ENCODE measurements around the gene TBX10. TPM values are rescaled to one million over a fixed set of nuclear protein-coding genes. Genes with fewer than 3 reads are reported as not detected.

TBX10 gene
- total and polyA plus RNA-seq, 7 experiments from 2014 or later = not detected

GRCh38 chr11:67645521-67646461 lies 6.2 kb upstream of the TBX10 start:
- H3K27ac Mint-ChIP-seq = peak overlapping the region in 6 of 9 donors; percentile 21 to 64 (median 48)
- POLR2A ChIA-PET = interaction anchor here (0.6 to 2.4 kb wide), 4 partner anchors 8 to 911 kb away, joined by 3 to 9 read pairs (median 4); partner anchors contain the start of gene NUDT8
- CTCF ChIA-PET = interaction anchor here (0.9 to 1.5 kb wide), 3 partner anchors 13 to 18 kb away, joined by 3 to 7 read pairs (median 6); partner anchors contain the start of gene NUDT8
- no peak for DNase-seq
- H3K4me1 Mint-ChIP-seq = peaks cover 11 to 41% (median 32%) of the 10 kb centered on the region in 7 donors
- Histone ChIP-seq H3K36me3 (ENCODE audit: control insufficient read depth in 2 of 3, insufficient read depth in 3 of 3, low read length in 3 of 3) (no peaks in the 10 kb centered on the region), H3K27ac (ENCODE audit: low read depth, low read length) (no peak overlapping the region), H3K27me3 (ENCODE audit: control insufficient read depth in 2 of 2, insufficient read depth in 2 of 2, low read length in 2 of 2) (no peaks in the 10 kb centered on the region), H3K4me3 (ENCODE audit: low read length) (no peak overlapping the region), H3K9me3 (ENCODE audit: control insufficient read depth in 2 of 3, low read length in 3 of 3) (no peaks in the 10 kb centered on the region), H3K4me1 (ENCODE audit: control insufficient read depth in 2 of 2, insufficient read depth in 2 of 2, low read length in 2 of 2) (peaks cover 23 to 35% of the 10 kb centered on the region in 2 donors)
- ATAC-seq = no peak
- H3K27me3 Mint-ChIP-seq = peaks cover 0 to 9% (median 5%) of the 10 kb centered on the region in 5 donors
- H3K9me3 Mint-ChIP-seq = peaks cover 0 to 3% (median 0%) of the 10 kb centered on the region in 11 donors
- intact Hi-C loops (cut with micrococcal nuclease) = loop anchor here in 1 of 2 donors (1.0 kb wide), 1 partner anchor 39 kb away; the partner anchor contains the start of gene NDUFV1
- H3K4me3 Mint-ChIP-seq = peak overlapping the region in 8 of 10 donors; percentile 62 to 80 (median 72)
- no peaks in the 10 kb centered on the region for H3K36me3 Mint-ChIP-seq

DNA sequence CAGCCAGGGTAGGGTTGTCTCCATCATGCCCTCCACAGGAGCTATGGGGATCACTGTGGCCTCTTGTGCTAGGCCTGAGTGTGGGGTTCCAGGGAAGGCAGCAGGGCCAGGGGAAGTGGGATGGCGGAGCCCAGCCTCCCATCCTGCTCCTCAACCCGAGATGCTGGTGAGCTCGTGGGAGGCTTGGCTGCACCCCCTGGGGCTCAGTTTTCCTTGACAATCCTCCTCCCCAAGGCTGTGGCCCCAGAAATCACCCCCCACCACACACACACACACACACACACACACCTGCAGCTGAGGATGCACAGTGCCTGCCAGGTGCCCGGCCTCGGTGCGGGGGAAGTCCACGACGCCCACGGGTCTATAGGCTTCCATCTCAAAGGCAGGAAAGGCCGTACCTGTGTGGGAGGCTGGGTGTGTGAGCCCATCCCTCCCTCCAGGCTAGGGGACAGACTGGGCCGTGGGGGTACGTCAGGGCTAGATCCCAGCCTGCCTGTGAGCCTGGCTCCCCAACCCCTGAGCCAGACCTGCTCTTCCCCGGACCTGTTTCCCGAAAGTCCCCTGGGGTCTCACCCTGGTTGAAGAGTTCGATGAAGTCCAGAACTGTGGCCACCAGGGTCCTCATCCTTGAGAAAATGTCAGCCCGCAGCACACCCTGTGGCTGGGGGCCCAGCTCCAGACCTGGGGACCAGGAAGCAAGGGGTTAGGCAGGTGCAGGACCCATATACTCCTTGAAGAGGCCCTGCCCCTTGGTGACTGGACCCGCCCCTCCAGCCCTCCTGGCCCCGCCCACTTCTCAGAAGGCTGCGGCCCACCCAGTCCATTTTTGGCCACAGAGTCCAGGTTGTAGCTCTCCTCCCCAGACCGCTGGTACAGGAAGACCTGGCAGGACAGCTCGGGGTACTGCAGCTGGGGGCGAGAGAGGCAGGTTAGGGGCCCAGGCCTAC lies 5.2 kb upstream of the TBX10 start:
- DNase-seq (no peak), ATAC-seq (no peak)
- H3K4me1 Mint-ChIP-seq = peaks cover 11 to 31% (median 26%) of the 10 kb centered on the region in 7 donors
- ChIA-PET POLR2A (no interaction called here), CTCF (no interaction called here)
- no peaks in the 10 kb centered on the region for H3K36me3 Mint-ChIP-seq
- Histone ChIP-seq H3K4me1 (ENCODE audit: control insufficient read depth in 2 of 2, insufficient read depth in 2 of 2, low read length in 2 of 2) (peaks cover 23 to 28% of the 10 kb centered on the region in 2 donors), H3K9me3 (ENCODE audit: control insufficient read depth in 2 of 3, low read length in 3 of 3) (no peaks in the 10 kb centered on the region), H3K4me3 (ENCODE audit: low read length) (no peak overlapping the region), H3K36me3 (ENCODE audit: control insufficient read depth in 2 of 3, insufficient read depth in 3 of 3, low read length in 3 of 3) (no peaks in the 10 kb centered on the region), H3K27ac (ENCODE audit: low read depth, low read length) (no peak overlapping the region), H3K27me3 (ENCODE audit: control insufficient read depth in 2 of 2, insufficient read depth in 2 of 2, low read length in 2 of 2) (no peaks in the 10 kb centered on the region)
- H3K27me3 Mint-ChIP-seq = peaks cover 0 to 9% (median 5%) of the 10 kb centered on the region in 5 donors
- intact Hi-C loops (cut with micrococcal nuclease) = no loop called here
- H3K4me3 Mint-ChIP-seq = no peak overlapping the region
- peaks cover 0 to 3% (median 0%) of the 10 kb centered on the region in 11 donors for H3K9me3 Mint-ChIP-seq
- peak overlapping the region in 1 of 9 donors; percentile 48 for H3K27ac Mint-ChIP-seq

GRCh38 chr11:67644042-67644441 lies 4.5 kb upstream of the TBX10 start:
- no peak overlapping the region for H3K27ac ChIP-seq (ENCODE audit: low read depth, low read length)
- H3K4me1 Mint-ChIP-seq = peaks cover 8 to 24% (median 21%) of the 10 kb centered on the region in 7 donors
- no peaks in the 10 kb centered on the region for H3K36me3 ChIP-seq (ENCODE audit: control insufficient read depth in 2 of 3, insufficient read depth in 3 of 3, low read length in 3 of 3)
- CTCF ChIA-PET = no interaction called here
- H3K27ac Mint-ChIP-seq = no peak overlapping the region
- H3K36me3 Mint-ChIP-seq = no peaks in the 10 kb centered on the region
- H3K9me3 Mint-ChIP-seq = peaks cover 0 to 3% (median 0%) of the 10 kb centered on the region in 11 donors
- H3K4me1 ChIP-seq (ENCODE audit: control insufficient read depth in 2 of 2, insufficient read depth in 2 of 2, low read length in 2 of 2) = peaks cover 23 to 28% of the 10 kb centered on the region in 2 donors
- DNase-seq (no peak), ATAC-seq (no peak)
- POLR2A ChIA-PET = no interaction called here
- no peaks in the 10 kb centered on the region for H3K27me3 ChIP-seq (ENCODE audit: control insufficient read depth in 2 of 2, insufficient read depth in 2 of 2, low read length in 2 of 2)
- H3K27me3 Mint-ChIP-seq = peaks cover 0 to 9% (median 5%) of the 10 kb centered on the region in 5 donors
- H3K4me3 ChIP-seq (ENCODE audit: low read length) = no peak overlapping the region
- intact Hi-C loops (cut with micrococcal nuclease) = no loop called here
- H3K9me3 ChIP-seq (ENCODE audit: control insufficient read depth in 2 of 3, low read length in 3 of 3) = no peaks in the 10 kb centered on the region
- peak overlapping the region in 1 of 10 donors; percentile 16 for H3K4me3 Mint-ChIP-seq

DNA sequence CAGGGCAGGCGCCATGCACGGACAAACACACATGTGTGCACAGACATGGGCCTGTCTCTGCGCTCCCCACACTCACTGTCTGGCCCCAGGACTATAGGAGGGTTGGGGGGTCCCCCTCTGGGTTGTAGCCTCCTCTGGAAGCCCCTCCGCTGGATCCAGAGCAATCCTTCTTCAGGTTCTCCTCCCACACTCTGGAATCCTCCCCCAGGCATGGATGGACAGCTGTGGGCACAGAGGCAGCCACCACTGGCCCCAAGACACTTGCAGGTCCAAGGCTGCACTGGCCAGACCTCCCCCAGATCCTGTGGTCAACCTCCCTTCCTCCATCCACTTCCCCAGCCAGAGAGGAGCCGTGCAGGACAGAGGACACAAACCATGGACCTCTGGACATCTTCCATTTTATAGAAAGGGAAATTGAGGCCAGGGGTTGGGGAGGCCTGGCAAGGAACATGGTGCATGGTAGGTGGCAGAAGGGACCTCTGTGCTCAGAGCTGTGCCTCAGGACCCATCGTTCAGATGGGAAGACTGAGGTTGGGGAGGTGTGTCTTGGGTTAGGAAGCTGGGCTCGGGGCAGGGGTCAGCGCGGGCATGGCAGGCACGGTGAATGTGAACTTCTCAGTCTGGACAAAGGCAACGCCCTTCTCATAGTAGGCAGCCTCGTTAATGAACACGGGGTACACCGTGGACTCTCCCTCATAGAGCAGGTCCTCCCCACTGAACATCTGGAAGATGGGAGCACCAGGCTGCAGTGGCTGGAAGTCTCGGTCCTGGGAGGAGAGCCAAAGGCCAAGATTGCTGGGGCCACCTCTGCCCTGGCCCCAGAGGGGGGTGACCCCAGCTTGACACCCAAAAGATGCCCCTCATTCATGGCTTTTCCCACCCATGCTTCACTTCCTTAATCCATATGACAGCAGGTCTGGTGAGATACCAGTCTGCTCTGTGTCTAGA lies 2.9 kb upstream of the TBX10 start:
- no peaks in the 10 kb centered on the region for H3K36me3 Mint-ChIP-seq

GRCh38 chr11:67641338-67642172 lies 2.0 kb upstream of the TBX10 start:
- intact Hi-C loops (cut with micrococcal nuclease) = no loop called here
- DNase-seq = no peak
- Histone ChIP-seq H3K4me3 (ENCODE audit: low read length) (no peak overlapping the region), H3K27me3 (ENCODE audit: control insufficient read depth in 2 of 2, insufficient read depth in 2 of 2, low read length in 2 of 2) (no peaks in the 10 kb centered on the region), H3K36me3 (ENCODE audit: control insufficient read depth in 2 of 3, insufficient read depth in 3 of 3, low read length in 3 of 3) (no peaks in the 10 kb centered on the region), H3K27ac (ENCODE audit: low read depth, low read length) (no peak overlapping the region), H3K9me3 (ENCODE audit: control insufficient read depth in 2 of 3, low read length in 3 of 3) (no peaks in the 10 kb centered on the region), H3K4me1 (ENCODE audit: control insufficient read depth in 2 of 2, insufficient read depth in 2 of 2, low read length in 2 of 2) (peaks cover 6 to 7% of the 10 kb centered on the region in 2 donors)
- ATAC-seq = no peak
- Mint-ChIP-seq H3K27ac (no peak overlapping the region), H3K4me1 (peaks cover 6 to 8% (median 8%) of the 10 kb centered on the region in 7 donors), H3K9me3 (peaks cover 0 to 3% (median 0%) of the 10 kb centered on the region in 11 donors), H3K36me3 (no peaks in the 10 kb centered on the region), H3K4me3 (no peak overlapping the region), H3K27me3 (peaks cover 0 to 5% (median 3%) of the 10 kb centered on the region in 5 donors)
- ChIA-PET POLR2A (no interaction called here), CTCF (interaction anchor here (0.6 kb wide), 1 partner anchor 322 kb away, joined by 3 read pairs; no protein-coding TSS in a partner anchor)

More for the DNA sequence above, 2.9 kb upstream of the TBX10 start:
- POLR2A ChIA-PET = interaction anchor here (0.6 kb wide), 1 partner anchor 12 kb away, joined by 3 read pairs; the partner anchor contains the start of gene NUDT8
- Mint-ChIP-seq H3K27ac (peak overlapping the region in 1 of 9 donors; percentile 8), H3K4me1 (peaks cover 10 to 16% (median 13%) of the 10 kb centered on the region in 7 donors), H3K27me3 (peaks cover 0 to 7% (median 5%) of the 10 kb centered on the region in 5 donors), H3K9me3 (peaks cover 0 to 3% (median 0%) of the 10 kb centered on the region in 11 donors), H3K4me3 (no peak overlapping the region)
- Histone ChIP-seq H3K9me3 (ENCODE audit: control insufficient read depth in 2 of 3, low read length in 3 of 3) (no peaks in the 10 kb centered on the region), H3K4me1 (ENCODE audit: control insufficient read depth in 2 of 2, insufficient read depth in 2 of 2, low read length in 2 of 2) (peaks cover 13 to 14% of the 10 kb centered on the region in 2 donors), H3K27me3 (ENCODE audit: control insufficient read depth in 2 of 2, insufficient read depth in 2 of 2, low read length in 2 of 2) (no peaks in the 10 kb centered on the region), H3K4me3 (ENCODE audit: low read length) (no peak overlapping the region), H3K36me3 (ENCODE audit: control insufficient read depth in 2 of 3, insufficient read depth in 3 of 3, low read length in 3 of 3) (no peaks in the 10 kb centered on the region), H3K27ac (ENCODE audit: low read depth, low read length) (no peak overlapping the region)
- intact Hi-C loops (cut with micrococcal nuclease) = no loop called here
- CTCF ChIA-PET = interaction anchor here (0.8 kb wide), 1 partner anchor 44 kb away, joined by 3 read pairs; no protein-coding TSS in a partner anchor
- ATAC-seq = no peak
- no peak for DNase-seq
